ENCODE measurements around the gene TTC9B. TPM values are rescaled to one million over a fixed set of nuclear protein-coding genes. Genes with fewer than 3 reads are reported as not detected.
"Not testable (repeated sequence)": the region's sequence is repeated elsewhere in the genome, so short reads cannot be mapped to it uniquely, and the experiment has no call there.

Gene TTC9B
- total and polyA plus RNA-seq, 11 donors: not detected

DNA sequence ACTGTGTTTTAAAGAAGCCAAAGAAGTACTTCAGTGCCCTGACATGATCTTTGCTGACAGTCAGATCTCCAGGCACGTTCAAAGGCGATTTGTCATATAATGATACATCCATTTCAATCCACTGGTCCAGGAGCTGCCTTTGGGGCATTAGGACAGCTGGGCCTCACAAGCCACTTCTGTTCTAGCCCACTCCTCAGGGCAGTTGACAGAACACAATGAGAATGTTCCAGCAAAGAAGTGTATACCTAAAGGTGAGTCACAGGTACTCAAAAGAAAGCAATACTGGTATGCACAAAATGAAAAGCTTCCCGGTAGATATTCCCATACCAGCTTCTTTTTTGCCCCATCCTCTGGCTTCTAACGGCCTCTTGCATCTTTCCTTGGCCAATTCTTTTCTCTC is 39.4 kb downstream of the TTC9B start:
- Histone ChIP-seq H3K36me3 (no peaks in the 10 kb centered on the region), H3K27ac (no peak overlapping the region), H3K27me3 (no peaks in the 10 kb centered on the region), H3K4me3 (no peak overlapping the region), H3K4me1 (peaks cover 0 to 3% (median 0%) of the 10 kb centered on the region in 12 donors), H3K9me3 (no peaks in the 10 kb centered on the region)
- intact Hi-C loops (cut with DNase I): no loop called here
- DNase-seq (no peak), ATAC-seq (no peak)
- TF ChIP-seq, protein P1, sequence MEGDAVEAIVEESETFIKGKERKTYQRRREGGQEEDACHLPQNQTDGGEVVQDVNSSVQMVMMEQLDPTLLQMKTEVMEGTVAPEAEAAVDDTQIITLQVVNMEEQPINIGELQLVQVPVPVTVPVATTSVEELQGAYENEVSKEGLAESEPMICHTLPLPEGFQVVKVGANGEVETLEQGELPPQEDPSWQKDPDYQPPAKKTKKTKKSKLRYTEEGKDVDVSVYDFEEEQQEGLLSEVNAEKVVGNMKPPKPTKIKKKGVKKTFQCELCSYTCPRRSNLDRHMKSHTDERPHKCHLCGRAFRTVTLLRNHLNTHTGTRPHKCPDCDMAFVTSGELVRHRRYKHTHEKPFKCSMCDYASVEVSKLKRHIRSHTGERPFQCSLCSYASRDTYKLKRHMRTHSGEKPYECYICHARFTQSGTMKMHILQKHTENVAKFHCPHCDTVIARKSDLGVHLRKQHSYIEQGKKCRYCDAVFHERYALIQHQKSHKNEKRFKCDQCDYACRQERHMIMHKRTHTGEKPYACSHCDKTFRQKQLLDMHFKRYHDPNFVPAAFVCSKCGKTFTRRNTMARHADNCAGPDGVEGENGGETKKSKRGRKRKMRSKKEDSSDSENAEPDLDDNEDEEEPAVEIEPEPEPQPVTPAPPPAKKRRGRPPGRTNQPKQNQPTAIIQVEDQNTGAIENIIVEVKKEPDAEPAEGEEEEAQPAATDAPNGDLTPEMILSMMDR (IDR thresholded peaks at IDR 0.05): no peak
- TF ChIP-seq POLR2A (IDR thresholded peaks at IDR 0.05): no peak
- WGBS, 4 donors: 61 to 81% (median 79%) methylated on average over 4 of the region's 4 CpGs

DNA sequence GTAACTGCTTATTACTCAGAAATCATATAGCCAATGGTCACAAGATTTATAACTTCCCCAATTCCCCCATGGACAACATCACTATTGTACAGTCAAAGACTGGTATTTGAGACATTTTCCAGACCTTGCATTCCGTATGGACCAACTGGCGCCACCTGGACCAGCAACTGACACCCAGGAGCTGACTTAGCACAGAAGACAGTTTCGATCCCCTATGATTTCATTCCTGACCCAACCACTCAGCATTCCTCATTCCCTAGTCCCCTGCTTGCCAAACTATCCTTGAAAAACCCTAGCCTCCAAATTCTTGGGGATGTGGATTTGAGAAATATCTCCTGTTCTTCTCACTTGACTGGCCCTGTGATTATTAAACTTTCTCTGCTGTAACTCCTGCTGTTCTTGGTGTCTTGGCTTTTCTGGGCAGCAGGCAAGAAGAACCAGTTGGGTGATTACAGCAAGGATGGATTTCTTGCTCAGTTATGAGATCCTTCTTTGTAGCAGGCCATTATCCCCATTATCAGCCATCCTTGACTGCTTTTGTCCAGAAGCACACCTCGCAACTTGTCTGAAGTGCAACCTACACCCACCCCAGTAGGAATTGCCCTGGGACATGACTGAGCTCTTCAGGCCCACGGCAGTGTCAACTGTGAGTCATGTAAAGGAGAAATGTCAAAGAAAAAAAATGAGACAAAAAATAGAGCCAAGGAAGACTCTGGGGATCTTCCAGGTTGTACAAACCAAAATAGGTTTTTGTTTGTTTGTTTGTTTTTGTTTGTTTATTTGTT is 40.7 kb downstream of the TTC9B start:
- H3K36me3 ChIP-seq: no peaks in the 10 kb centered on the region
- intact Hi-C loops (cut with DNase I): no loop called here
- H3K4me3 ChIP-seq: no peak overlapping the region
- DNase-seq (no peak), ATAC-seq (no peak)
- no peaks in the 10 kb centered on the region for H3K27me3 ChIP-seq
- WGBS, 4 donors: 79 to 82% (median 81%) methylated on average over 5 of the region's 5 CpGs
- TF ChIP-seq, protein P1 (IDR thresholded peaks at IDR 0.05): no peak
- no peak for TF ChIP-seq POLR2A (IDR thresholded peaks at IDR 0.05)
- no peak overlapping the region for H3K27ac ChIP-seq
- H3K9me3 ChIP-seq: no peaks in the 10 kb centered on the region
- peaks cover 0 to 3% (median 0%) of the 10 kb centered on the region in 12 donors for H3K4me1 ChIP-seq

DNA sequence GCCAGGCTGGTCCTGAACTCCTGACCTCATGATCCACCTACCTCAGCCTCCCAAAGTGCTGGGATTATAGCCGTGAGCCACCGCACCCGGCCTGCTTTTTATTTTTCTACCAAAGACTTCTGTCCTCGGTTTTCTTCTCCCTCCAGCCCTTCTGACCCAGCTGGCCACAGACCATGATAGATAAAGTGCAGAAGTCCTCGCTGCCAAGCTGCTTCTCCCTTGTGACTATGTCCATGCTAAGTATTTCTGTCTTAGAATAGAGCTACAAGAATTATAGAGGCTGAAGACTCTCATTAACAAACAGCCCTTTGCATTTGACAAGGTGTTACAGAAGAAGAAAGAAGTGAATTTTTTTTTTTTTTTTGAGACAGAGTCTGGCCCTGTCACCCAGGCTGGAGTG is 42.4 kb downstream of the TTC9B start:
- Histone ChIP-seq H3K27me3 (no peaks in the 10 kb centered on the region), H3K36me3 (no peaks in the 10 kb centered on the region), H3K9me3 (no peaks in the 10 kb centered on the region), H3K4me1 (peaks cover 0 to 3% (median 0%) of the 10 kb centered on the region in 12 donors), H3K4me3 (no peak overlapping the region), H3K27ac (no peak overlapping the region)
- 42 to 53% (median 48%) methylated on average over 5 of the region's 5 CpGs for WGBS, 4 donors
- DNase-seq: no peak
- TF ChIP-seq, protein P1 (IDR thresholded peaks at IDR 0.05): no peak
- no peak for TF ChIP-seq POLR2A (IDR thresholded peaks at IDR 0.05)
- intact Hi-C loops (cut with DNase I): no loop called here
- ATAC-seq: no peak

DNA sequence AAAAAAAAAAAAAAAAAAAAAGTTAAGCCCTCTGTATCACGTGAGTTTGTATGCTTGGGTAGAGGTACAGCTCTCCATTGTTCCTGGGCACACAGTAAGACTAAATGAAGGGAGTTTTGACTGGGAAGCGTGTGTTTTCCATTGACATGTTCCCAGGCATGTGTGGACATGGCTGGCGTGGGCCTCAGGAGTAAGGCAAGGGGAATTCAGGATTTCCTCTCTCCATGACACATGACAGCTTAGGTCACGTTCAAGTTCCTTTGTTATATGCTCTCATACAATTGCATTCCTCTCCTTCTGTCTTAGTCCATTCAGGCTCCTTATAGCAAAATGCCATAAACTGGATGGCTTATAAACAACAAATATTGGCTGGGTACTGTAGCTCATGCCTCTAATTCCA is 44.1 kb downstream of the TTC9B start:
- intact Hi-C loops (cut with DNase I): no loop called here
- ATAC-seq (no peak), DNase-seq (no peak)
- Histone ChIP-seq H3K36me3 (no peaks in the 10 kb centered on the region), H3K27ac (no peak overlapping the region), H3K9me3 (no peaks in the 10 kb centered on the region), H3K4me3 (no peak overlapping the region), H3K27me3 (no peaks in the 10 kb centered on the region), H3K4me1 (peaks cover 0 to 3% (median 0%) of the 10 kb centered on the region in 12 donors)
- TF ChIP-seq, protein P1 (IDR thresholded peaks at IDR 0.05): no peak
- TF ChIP-seq POLR2A (IDR thresholded peaks at IDR 0.05): no peak
- WGBS, 4 donors: 58 to 76% (median 70%) methylated on average over 4 of the region's 4 CpGs

DNA sequence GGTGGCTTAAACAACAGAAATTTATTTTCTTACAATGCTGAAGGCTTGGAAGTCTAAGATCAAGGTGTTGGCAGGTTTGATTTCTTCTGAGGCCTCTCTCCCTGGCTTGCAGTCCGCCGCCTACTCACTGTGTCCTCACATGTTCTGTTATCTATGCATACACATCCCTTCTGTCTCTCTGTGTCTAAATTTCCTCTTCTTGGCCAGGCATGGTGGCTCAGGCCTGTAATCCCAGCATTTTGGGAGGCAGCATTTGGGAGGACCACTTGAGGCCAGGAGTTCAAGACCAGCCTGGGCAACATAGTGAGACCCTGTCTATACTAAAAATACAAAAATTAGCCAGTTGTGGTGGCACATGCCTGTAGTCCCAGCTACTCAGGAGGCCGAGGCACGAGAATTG is 46.9 kb downstream of the TTC9B start:
- DNase-seq; H3K4me1 ChIP-seq; H3K27me3 ChIP-seq; H3K9me3 ChIP-seq; intact Hi-C loops (cut with DNase I); H3K36me3 ChIP-seq; ATAC-seq; H3K27ac ChIP-seq; H3K4me3 ChIP-seq: not testable (repeated sequence)
- 90 to 92% (median 90%) methylated on average over 4 of the region's 4 CpGs for WGBS, 4 donors

DNA sequence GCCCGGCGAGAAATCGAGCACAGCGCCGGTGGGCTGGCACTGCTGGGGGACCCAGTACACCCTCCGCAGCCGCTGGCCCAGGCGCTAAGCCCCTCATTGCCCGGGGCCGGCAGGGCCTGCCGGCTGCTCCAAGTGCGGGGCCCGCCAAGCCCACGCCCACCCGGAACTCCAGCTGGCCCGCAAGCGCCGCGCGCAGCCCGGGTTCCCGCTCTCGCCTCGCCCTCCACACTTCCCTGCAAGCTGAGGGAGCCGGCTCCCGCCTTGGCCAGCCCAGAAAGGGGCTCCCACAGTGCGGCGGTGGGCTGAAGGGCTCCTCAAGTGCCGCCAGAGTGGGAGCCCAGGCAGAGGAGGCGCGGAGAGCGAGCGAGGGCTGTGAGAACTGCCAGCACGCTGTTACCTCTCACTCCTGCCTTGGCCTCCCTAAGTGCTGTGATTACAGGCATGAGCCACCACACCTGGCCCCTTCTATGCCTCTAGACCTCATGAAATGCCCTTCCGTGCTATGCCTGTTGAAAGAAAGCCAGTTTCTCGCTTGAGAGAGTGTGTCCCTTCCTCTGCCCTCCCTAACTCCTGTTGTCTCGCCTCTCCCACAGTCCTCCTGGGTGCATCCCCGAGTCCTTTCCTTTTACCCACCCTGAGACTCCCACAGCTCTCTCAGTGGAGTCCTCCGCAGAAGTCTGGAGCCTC is 47.7 kb downstream of the TTC9B start:
- 71 to 80% (median 76%) methylated on average over 31 to 39 of the region's 39 CpGs for WGBS, 4 donors
- H3K4me3 ChIP-seq; H3K27ac ChIP-seq; H3K4me1 ChIP-seq; intact Hi-C loops (cut with DNase I); ATAC-seq; H3K36me3 ChIP-seq; DNase-seq; H3K9me3 ChIP-seq: not testable (repeated sequence)
- peaks cover 0 to 10% (median 0%) of the 10 kb centered on the region in 9 donors for H3K27me3 ChIP-seq

All from heart left ventricle (tissue), 16 donors.